GM20431 (cell line): ENCODE data around the gene PTGES.
"Not testable (repeated sequence)": the region's sequence is repeated elsewhere in the genome, so short reads cannot be mapped to it uniquely, and the experiment has no call there.

ENCODE experiments used
- in situ Hi-C: fragments of 300-500 bp; cut with MseI, MboI; formaldehyde crosslinking; loops from one replicate; pipeline ENCODE4 v1.15.0; 2020; ENCODE audit warnings: low sequenced_read_pairs; ENCODE audit not compliant: unreplicated experiment

Gene PTGES

GRCh38 chr9:129774791-129775447, 22.1 kb upstream of the PTGES start:
- in situ Hi-C loops, result loop anchor here (25.0 kb wide), 1 partner anchor 638 kb away; no protein-coding TSS in a partner anchor

GRCh38 chr9:129773262-129774048, 20.6 kb upstream of the PTGES start:
- in situ Hi-C loops, result no loop called here

- in situ Hi-C loops, result no loop called here
Observed at GRCh38 chr9:129770741-129771140, 17.9 kb upstream of the PTGES start.

- in situ Hi-C loops, result no loop called here
Observed at GRCh38 chr9:129769669-129770068, 16.8 kb upstream of the PTGES start.

- in situ Hi-C loops, result no loop called here
Observed at GRCh38 chr9:129768486-129768885, 15.6 kb upstream of the PTGES start.

- in situ Hi-C loops, result no loop called here
Observed at GRCh38 chr9:129765764-129766317, 13.0 kb upstream of the PTGES start.

- in situ Hi-C loops, result no loop called here
Observed at GRCh38 chr9:129762985-129763926, 10.4 kb upstream of the PTGES start.

GRCh38 chr9:129762370-129762984, 9.6 kb upstream of the PTGES start:
- in situ Hi-C loops, result not testable (repeated sequence)

- in situ Hi-C loops, result no loop called here
Observed at GRCh38 chr9:129761901-129762369, 9.1 kb upstream of the PTGES start.

GRCh38 chr9:129761293-129761900, 8.6 kb upstream of the PTGES start:
- in situ Hi-C loops, result no loop called here

- in situ Hi-C loops, result not testable (repeated sequence)
Observed at GRCh38 chr9:129760784-129761183, 7.9 kb upstream of the PTGES start.

- in situ Hi-C loops, result no loop called here
Observed at GRCh38 chr9:129759804-129760502, 7.1 kb upstream of the PTGES start.

- in situ Hi-C loops, result no loop called here
Observed at GRCh38 chr9:129759319-129759718, 6.5 kb upstream of the PTGES start.

- in situ Hi-C loops, result no loop called here
Observed at GRCh38 chr9:129757045-129757444, 4.2 kb upstream of the PTGES start.

GRCh38 chr9:129756191-129756590, 3.3 kb upstream of the PTGES start:
- in situ Hi-C loops, result no loop called here

GRCh38 chr9:129755151-129755550, 2.3 kb upstream of the PTGES start:
- in situ Hi-C loops, result no loop called here

- in situ Hi-C loops, result no loop called here
Observed at GRCh38 chr9:129751841-129752801, 721 bp downstream of the PTGES start.
